K562 (cell line): Measurements from ENCODE around the gene SEC11A. TPM values are rescaled to one million over a fixed set of nuclear protein-coding genes. Genes with fewer than 3 reads are reported as not detected.

Source experiments
- ATAC-seq: fragments of 200-7000 bp; cut with Tn5 transposase; 3 replicates; pipeline ENCODE4 v1.9.1; 2020; ENCODE audit warnings: moderate library complexity
- BruUV-seq: library from RNA; stranded (reverse); fragments of 400-500 nt; replicated peaks from 2 replicates; lab custom pipeline; 2021; lab: Mats Ljungman, UMichigan
- CTCF ChIA-PET: fragments of 300-600 bp; formaldehyde crosslinking; extraction: SDS; loops from one replicate; lab custom pipeline; 2021; ENCODE audit warnings: low intra/inter-chr PET ratio; lab: Yijun Ruan, JAX
- POLR2A ChIA-PET: fragments of 300-600, 350-650 bp; sonication (Branson Sonifier 250); formaldehyde crosslinking; extraction: SDS; loops from one replicate; lab custom pipeline; 2021; ENCODE audit warnings: antibody characterized with exemption, inconsistent platforms; lab: Yijun Ruan, JAX
- DNase-seq, 4 experiments: peaks; one replicate each; pipeline versions ENCODE4 v3.0.0 to v3.0.0-alpha.2; 2011 to 2018; ENCODE audit warnings: low spot score in 3 of 4, mixed read lengths in 3 of 4; ENCODE audit errors: extremely low read depth in 1 of 4
- FAIRE-seq: peaks from 2 replicates; lab custom pipeline; 2011; peaks lifted over from hg19 to GRCh38; lab: Jason Lieb, UNC
- H2AFZ ChIP-seq: 2 replicates; pipeline ENCODE4 v1.6.0; 2011; ENCODE audit warnings: low read depth, low read length, control low read depth, inconsistent platforms
- H3K27ac ChIP-seq: fragments of 200-600 bp; 3 replicates; pipeline ENCODE4 v1.8.0; 2011; ENCODE audit warnings: low read depth, mild to moderate bottlenecking, control low read depth, inconsistent platforms, low read length, moderate library complexity, mixed read lengths; ENCODE audit errors: extremely low read depth
- H3K27me3 ChIP-seq, 2 experiments: fragments of 300-600 bp in 1 of 2; 2 replicates in 1 of 2; 3 replicates in 1 of 2; pipeline versions ENCODE4 v1.6.0 to v1.8.0; 2011; ENCODE audit warnings: inconsistent platforms in 2 of 2, low read length in 2 of 2, mild to moderate bottlenecking in 1 of 2, mixed read lengths in 1 of 2, moderate library complexity in 1 of 2; ENCODE audit not compliant: control insufficient read depth in 2 of 2, insufficient read depth in 2 of 2
- H3K36me3 ChIP-seq: fragments of 300-600 bp; 3 replicates; pipeline ENCODE4 v1.8.0; 2011; ENCODE audit warnings: mild to moderate bottlenecking, low read length, inconsistent platforms; ENCODE audit not compliant: control insufficient read depth, insufficient read depth
- H3K4me1 ChIP-seq, 2 experiments: fragments of 200-600 bp in 1 of 2; replicated peaks in 1 of 2; 2 replicates in 1 of 2; 3 replicates in 1 of 2; pipeline versions ENCODE4 v1.5.1 to v1.8.0; 2011; ENCODE audit warnings: inconsistent platforms in 2 of 2, low read length in 2 of 2, mild to moderate bottlenecking in 1 of 2, mixed read lengths in 1 of 2, moderate library complexity in 1 of 2; ENCODE audit not compliant: control insufficient read depth in 2 of 2, insufficient read depth in 2 of 2
- H3K4me2 ChIP-seq: 2 replicates; pipeline ENCODE4 v1.6.1; 2011; ENCODE audit warnings: low read length, control low read depth, inconsistent platforms, mixed read lengths; ENCODE audit not compliant: insufficient read depth
- H3K4me3 ChIP-seq: fragments of 200-600 bp; sonication (generic), shearing (Covaris generic); 2 replicates; pipeline ENCODE4 v1.5.1; 2016; ENCODE audit warnings: control low read depth, inconsistent platforms
- H3K79me2 ChIP-seq: fragments of 200-600 bp; 3 replicates; pipeline ENCODE4 v1.8.0; 2011; ENCODE audit warnings: low read length, inconsistent platforms; ENCODE audit not compliant: control insufficient read depth, insufficient read depth
- H3K9ac ChIP-seq, 2 experiments: 2 replicates each; pipeline versions ENCODE4 v1.6.0 to v1.6.1; 2011; ENCODE audit warnings: low read depth in 2 of 2, low read length in 2 of 2, control low read depth in 1 of 2, inconsistent platforms in 1 of 2, mild to moderate bottlenecking in 1 of 2, mixed read lengths in 1 of 2; ENCODE audit not compliant: insufficient read depth in 1 of 2
- H3K9me1 ChIP-seq: one replicate; pipeline ENCODE4 v1.6.0; 2011; ENCODE audit warnings: inconsistent platforms, mild to moderate bottlenecking, low read length, moderate library complexity; ENCODE audit not compliant: control insufficient read depth, insufficient read depth
- H3K9me3 ChIP-seq: replicated peaks from 2 replicates; pipeline ENCODE4 v1.5.1; 2011; ENCODE audit warnings: low read depth, low read length, inconsistent platforms; ENCODE audit not compliant: control insufficient read depth, insufficient read depth
- H4K20me1 ChIP-seq: replicated peaks from 2 replicates; pipeline ENCODE4 v1.6.1; 2011; ENCODE audit warnings: low read length, inconsistent platforms, mixed read lengths; ENCODE audit not compliant: control insufficient read depth, insufficient read depth
- GTF3C2 ChIP-seq: IDR thresholded peaks from 3 replicates; pipeline ENCODE4 v1.6.1; 2011; ENCODE audit warnings: borderline replicate concordance, mild to moderate bottlenecking, moderate library complexity; ENCODE audit not compliant: insufficient read length; ENCODE audit errors: extremely low read depth
- HDAC3 ChIP-seq: fragments of 450-650 bp; IDR thresholded peaks from 2 replicates; pipeline ENCODE4 v1.6.1; 2018; ENCODE audit warnings: borderline replicate concordance, mild to moderate bottlenecking, moderate library complexity; ENCODE audit not compliant: partially characterized antibody
- HNRNPH1 ChIP-seq: fragments of 200-400 bp; formaldehyde crosslinking; optimal IDR thresholded peaks from 2 replicates; pipeline ENCODE3; 2017; ENCODE audit warnings: low read depth, mild to moderate bottlenecking, low read length, moderate library complexity
- ILK ChIP-seq: fragments of 450-650 bp; IDR thresholded peaks from 2 replicates; pipeline ENCODE4 v1.6.1; 2016; ENCODE audit warnings: missing genetic modification characterization, low read depth, mild to moderate bottlenecking, missing compliant biosample characterization, moderate library complexity, borderline replicate concordance
- ZNF184 ChIP-seq: sonication (generic); formaldehyde crosslinking; IDR thresholded peaks from 2 replicates; pipeline ENCODE4 v1.5.0; 2020; ENCODE audit warnings: missing genetic modification reagents
- ZNF609 ChIP-seq: sonication (generic); formaldehyde crosslinking; IDR thresholded peaks from 2 replicates; pipeline ENCODE4 v1.8.1; 2023; ENCODE audit warnings: missing genetic modification reagents, mild to moderate bottlenecking, borderline replicate concordance
- WGBS: fragments of 100-300 bp; shearing (Covaris generic); methylation state at CpG from one replicate; pipeline ENCODE4 v1.1.6; 2016; ENCODE audit warnings: low coverage, mixed read lengths; ENCODE audit not compliant: insufficient coverage; ENCODE audit errors: missing lambda C conversion rate; 5-methylcytosine and 5-hydroxymethylcytosine counted together
- in situ Hi-C: fragments of 300-500 bp; cut with MboI; formaldehyde crosslinking; loops from 4 replicates; pipeline ENCODE4 v1.15.0; 2018; ENCODE audit warnings: inconsistent platforms, mixed read lengths
- intact Hi-C: fragments of 100-400 bp; cut with micrococcal nuclease; formaldehyde crosslinking; loops from 2 replicates; pipeline ENCODE4 v1.14.2; 2022
- polyA plus RNA-seq, 8 experiments: library from polyadenylated mRNA; depleted of rRNA in 4 of 8; stranded (reverse) in 5 of 8; unstranded in 3 of 8; fragments of >200 nt; fragmentation: Nextera tagmentation in 2 of 8; fragmentation: Illumina TruSeq in 1 of 8; extraction: Ambion mirVana in 2 of 8; extraction: Trizol in 1 of 8; gene quantifications; 2 replicates each; pipeline versions ENCODE4 v1.2.1 to v1.2.3, GENCODE V29; 2011 to 2014; ENCODE audit warnings: inconsistent platforms in 1 of 8, missing spikeins in 1 of 8
- total RNA-seq, 7 experiments: library from RNA; depleted of rRNA in 6 of 7; stranded (reverse); fragments of >200 nt in 6 of 7; fragmentation: Illumina TruSeq in 2 of 7; extraction: Trizol in 2 of 7; gene quantifications; 2 replicates each; pipeline versions ENCODE4 v1.2.1 to v1.2.3, GENCODE V29; 2011 to 2021; ENCODE audit warnings: low replicate concordance in 1 of 7

The SEC11A gene
- total and polyA plus RNA-seq, 9 of the 15 experiments (the other 6 are each of a cell fraction or from before 2014, with no cell fraction given), result 175 to 310 (median 229) TPM

DNA sequence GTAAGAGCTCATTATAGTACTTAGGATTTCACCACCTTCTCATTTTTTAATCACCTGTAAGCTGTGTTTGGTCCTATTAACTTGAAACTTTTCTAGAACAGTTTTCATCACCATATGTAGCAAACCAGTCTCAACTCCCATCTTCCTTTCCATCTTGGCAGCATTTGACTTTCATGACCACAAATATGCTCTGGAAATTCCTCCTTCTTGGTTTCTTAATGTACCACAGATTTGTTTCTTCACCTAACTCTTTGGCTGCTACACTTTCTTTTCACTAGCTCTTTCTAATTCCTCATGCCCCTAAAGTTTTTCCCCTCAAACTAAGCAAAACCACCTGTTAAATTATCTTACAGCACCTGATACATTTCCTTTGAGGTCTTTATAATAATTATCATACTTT is 44.7 kb downstream of the SEC11A start:
- intact Hi-C loops (no loop called here), in situ Hi-C loops (no loop called here)
- H3K79me2 ChIP-seq, result no peaks in the 10 kb centered on the region
- no peak for DNase-seq
- BruUV-seq, result no TSS peak
- H3K9me3 ChIP-seq, result no peaks in the 10 kb centered on the region
- no peak overlapping the region for H2AFZ ChIP-seq
- no peak overlapping the region for H3K4me3 ChIP-seq
- POLR2A ChIA-PET, result interaction anchor here (0.6 to 0.8 kb wide), 2 partner anchors 16 to 33 kb away, joined by 3 read pairs; no protein-coding TSS in a partner anchor
- no peaks in the 10 kb centered on the region for H3K27me3 ChIP-seq
- no peak for FAIRE-seq
- H3K27ac ChIP-seq, result no peak overlapping the region
- H3K9me1 ChIP-seq, result no peaks in the 10 kb centered on the region
- peaks cover 77% of the 10 kb centered on the region for H3K36me3 ChIP-seq
- no peaks in the 10 kb centered on the region for H3K4me1 ChIP-seq
- no peak for TF ChIP-seq GTF3C2
- CTCF ChIA-PET, result no interaction called here
- H3K9ac ChIP-seq, result no peak overlapping the region
- H4K20me1 ChIP-seq, result no peaks in the 10 kb centered on the region
- ATAC-seq, result no peak
- H3K4me2 ChIP-seq, result no peak overlapping the region

DNA sequence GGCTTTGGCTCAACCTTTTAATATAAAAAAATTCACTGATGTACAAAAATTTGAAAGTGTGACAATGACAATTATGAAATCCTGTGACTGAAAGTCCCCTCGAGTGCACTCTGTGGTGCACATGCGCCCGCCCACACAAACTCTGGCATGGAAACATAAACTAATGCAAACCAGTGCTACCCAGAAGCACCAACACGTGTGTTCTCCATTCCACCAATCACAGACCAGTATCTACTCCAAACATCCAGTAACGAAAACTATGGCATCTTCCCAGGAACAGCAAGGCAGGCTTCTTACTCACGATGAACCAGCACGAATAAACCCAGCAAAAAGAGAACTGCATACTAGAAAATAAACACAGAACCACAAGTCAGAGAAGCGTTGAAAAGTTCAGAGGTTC is 46.2 kb downstream of the SEC11A start:
- Histone ChIP-seq H3K4me3 (no peak overlapping the region), H3K36me3 (peaks cover 74% of the 10 kb centered on the region), H3K4me2 (no peak overlapping the region), H3K27me3 (no peaks in the 10 kb centered on the region), H2AFZ (no peak overlapping the region), H4K20me1 (no peaks in the 10 kb centered on the region), H3K9ac (no peak overlapping the region), H3K9me1 (no peaks in the 10 kb centered on the region), H3K79me2 (no peaks in the 10 kb centered on the region), H3K4me1 (no peaks in the 10 kb centered on the region), H3K9me3 (no peaks in the 10 kb centered on the region), H3K27ac (no peak overlapping the region)
- 91% methylated on average over 8 of the region's 8 CpGs for WGBS
- intact Hi-C loops (no loop called here), in situ Hi-C loops (no loop called here)
- POLR2A ChIA-PET, result no interaction called here
- FAIRE-seq (no peak), DNase-seq (no peak), ATAC-seq (no peak)
- BruUV-seq, result TSS peak; percentile 51
- CTCF ChIA-PET, result no interaction called here
- TF ChIP-seq HDAC3, result no peak
- TF ChIP-seq ZNF609 (CRISPR knock-in tag), result no peak
- TF ChIP-seq HNRNPH1, result no peak
- no peak for TF ChIP-seq ZNF184 (CRISPR knock-in tag)
- no peak for TF ChIP-seq ILK (tag)
